Choroid plexus epithelial cell (primary cell): ENCODE data around the gene SIRT2.
"Not testable (repeated sequence)": the region's sequence is repeated elsewhere in the genome, so short reads cannot be mapped to it uniquely, and the experiment has no call there.

Experiments used
- DNase-seq: peaks from one replicate; pipeline ENCODE4 v3.0.0-alpha.2; 2010; ENCODE audit warnings: low read depth
- H3K4me3 ChIP-seq: 2 replicates; pipeline ENCODE4 v1.5.1; 2011; ENCODE audit warnings: low read depth, mild to moderate bottlenecking, control low read depth, low read length, moderate library complexity
- TF ChIP-seq, protein P1 (sequence below): conservative IDR thresholded peaks from 2 replicates; pipeline ENCODE4 v1.5.1; 2011; ENCODE audit warnings: low read depth, mild to moderate bottlenecking, control low read depth, inconsistent platforms, low read length, moderate library complexity

SIRT2 gene

DNA sequence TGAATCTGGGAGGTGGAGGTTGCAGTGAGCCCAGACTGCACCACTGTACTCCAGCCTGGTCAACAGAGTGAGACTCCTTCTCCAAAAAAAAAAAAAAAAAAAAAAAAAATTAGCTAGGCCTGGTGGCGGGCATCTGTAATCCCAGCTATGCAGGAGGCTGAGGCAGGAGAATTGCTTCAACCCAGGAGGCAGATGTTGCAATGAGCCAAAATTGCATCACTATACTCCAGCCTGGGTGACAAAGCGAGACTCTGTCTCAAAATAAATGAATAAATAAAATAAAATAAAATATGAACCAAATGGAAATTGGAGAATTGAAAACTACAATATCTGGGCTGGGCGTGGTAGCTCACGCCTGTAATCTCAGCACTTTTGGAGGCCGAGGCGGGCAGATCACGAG lies 70.2 kb downstream of the SIRT2 start:
- DNase-seq, result peak; percentile 75
- H3K4me3 ChIP-seq, result not testable (repeated sequence)

More for the DNA sequence above, 70.2 kb downstream of the SIRT2 start:
- TF ChIP-seq, protein P1, sequence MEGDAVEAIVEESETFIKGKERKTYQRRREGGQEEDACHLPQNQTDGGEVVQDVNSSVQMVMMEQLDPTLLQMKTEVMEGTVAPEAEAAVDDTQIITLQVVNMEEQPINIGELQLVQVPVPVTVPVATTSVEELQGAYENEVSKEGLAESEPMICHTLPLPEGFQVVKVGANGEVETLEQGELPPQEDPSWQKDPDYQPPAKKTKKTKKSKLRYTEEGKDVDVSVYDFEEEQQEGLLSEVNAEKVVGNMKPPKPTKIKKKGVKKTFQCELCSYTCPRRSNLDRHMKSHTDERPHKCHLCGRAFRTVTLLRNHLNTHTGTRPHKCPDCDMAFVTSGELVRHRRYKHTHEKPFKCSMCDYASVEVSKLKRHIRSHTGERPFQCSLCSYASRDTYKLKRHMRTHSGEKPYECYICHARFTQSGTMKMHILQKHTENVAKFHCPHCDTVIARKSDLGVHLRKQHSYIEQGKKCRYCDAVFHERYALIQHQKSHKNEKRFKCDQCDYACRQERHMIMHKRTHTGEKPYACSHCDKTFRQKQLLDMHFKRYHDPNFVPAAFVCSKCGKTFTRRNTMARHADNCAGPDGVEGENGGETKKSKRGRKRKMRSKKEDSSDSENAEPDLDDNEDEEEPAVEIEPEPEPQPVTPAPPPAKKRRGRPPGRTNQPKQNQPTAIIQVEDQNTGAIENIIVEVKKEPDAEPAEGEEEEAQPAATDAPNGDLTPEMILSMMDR, result peak; percentile 6
